ENCODE data around the gene NUMA1. TPM values are rescaled to one million over a fixed set of nuclear protein-coding genes. Genes with fewer than 3 reads are reported as not detected.

Gene NUMA1
- total and polyA plus RNA-seq, 3 experiments from 2014 or later: 73.5 to 110 (median 106) TPM

DNA sequence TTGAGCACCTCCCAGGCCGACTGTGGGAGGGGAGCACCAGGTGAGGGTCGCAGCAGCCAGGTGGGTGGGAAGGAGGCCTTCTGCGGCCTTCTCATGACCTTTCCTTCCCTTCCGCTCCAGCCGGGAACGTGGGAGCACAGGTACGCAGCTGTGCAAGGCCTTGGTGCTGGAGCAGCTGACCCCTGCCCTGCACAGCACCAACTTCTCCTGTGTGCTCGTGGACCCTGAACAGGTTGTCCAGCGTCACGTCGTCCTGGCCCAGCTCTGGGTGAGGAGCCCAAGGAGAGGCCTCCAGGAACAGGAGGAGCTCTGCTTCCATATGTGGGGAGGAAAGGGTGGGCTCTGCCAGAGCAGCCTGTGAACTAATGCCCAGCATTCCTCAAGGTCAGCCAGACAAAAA is 79.1 kb downstream of the NUMA1 start:
- ChIA-PET CTCF (no interaction called here), POLR2A (no interaction called here)
- H3K4me1 ChIP-seq (ENCODE audit: insufficient read depth, low read length): peaks cover 25% of the 10 kb centered on the region
- H3K4me3 ChIP-seq (ENCODE audit: low read length): no peak overlapping the region
- H3K27me3 ChIP-seq (ENCODE audit: insufficient read depth, low read length, poor library complexity, severe bottlenecking): no peaks in the 10 kb centered on the region
- Mint-ChIP-seq H3K27ac (peak overlapping the region in 3 of 8 donors; percentile 17 to 67 (median 47)), H3K4me1 (peaks cover 25 to 42% (median 29%) of the 10 kb centered on the region in 3 donors), H3K27me3 (peaks cover 0 to 3% of the 10 kb centered on the region in 2 donors), H3K36me3 (peaks cover 0 to 62% (median 14%) of the 10 kb centered on the region in 3 donors), H3K4me3 (no peak overlapping the region), H3K9me3 (no peaks in the 10 kb centered on the region)
- H3K27ac ChIP-seq (ENCODE audit: low read depth, low read length): no peak overlapping the region
- peaks cover 30% of the 10 kb centered on the region for H3K36me3 ChIP-seq (ENCODE audit: insufficient read depth, low read length)
- H3K9me3 ChIP-seq (ENCODE audit: low read length): no peaks in the 10 kb centered on the region
- DNase-seq: no peak

GRCh38 chr11:72000202-72000867 is 80.0 kb downstream of the NUMA1 start:
- no peak for DNase-seq
- H3K4me3 Mint-ChIP-seq: peak overlapping the region in 2 of 7 donors; percentile 54 to 86
- peaks cover 21% of the 10 kb centered on the region for H3K36me3 ChIP-seq (ENCODE audit: insufficient read depth, low read length)
- H3K27me3 Mint-ChIP-seq: peaks cover 0 to 3% of the 10 kb centered on the region in 2 donors
- ChIA-PET CTCF (interaction anchor here (1.0 to 1.1 kb wide), 2 partner anchors 15 to 25 kb away, joined by 3 to 4 read pairs; no protein-coding TSS in a partner anchor), POLR2A (interaction anchor here (0.5 to 0.9 kb wide), 2 partner anchors 76 to 279 kb away, joined by 3 to 7 read pairs; no protein-coding TSS in a partner anchor)
- no peaks in the 10 kb centered on the region for H3K9me3 ChIP-seq (ENCODE audit: low read length)
- H3K4me3 ChIP-seq (ENCODE audit: low read length): no peak overlapping the region
- H3K27me3 ChIP-seq (ENCODE audit: insufficient read depth, low read length, poor library complexity, severe bottlenecking): no peaks in the 10 kb centered on the region
- peak overlapping the region in 4 of 8 donors; percentile 21 to 95 (median 59) for H3K27ac Mint-ChIP-seq
- no peak overlapping the region for H3K27ac ChIP-seq (ENCODE audit: low read depth, low read length)
- peaks cover 25% of the 10 kb centered on the region for H3K4me1 ChIP-seq (ENCODE audit: insufficient read depth, low read length)
- H3K9me3 Mint-ChIP-seq: no peaks in the 10 kb centered on the region
- H3K4me1 Mint-ChIP-seq: peaks cover 25 to 42% (median 29%) of the 10 kb centered on the region in 3 donors
- peaks cover 0 to 55% (median 12%) of the 10 kb centered on the region in 3 donors for H3K36me3 Mint-ChIP-seq

DNA sequence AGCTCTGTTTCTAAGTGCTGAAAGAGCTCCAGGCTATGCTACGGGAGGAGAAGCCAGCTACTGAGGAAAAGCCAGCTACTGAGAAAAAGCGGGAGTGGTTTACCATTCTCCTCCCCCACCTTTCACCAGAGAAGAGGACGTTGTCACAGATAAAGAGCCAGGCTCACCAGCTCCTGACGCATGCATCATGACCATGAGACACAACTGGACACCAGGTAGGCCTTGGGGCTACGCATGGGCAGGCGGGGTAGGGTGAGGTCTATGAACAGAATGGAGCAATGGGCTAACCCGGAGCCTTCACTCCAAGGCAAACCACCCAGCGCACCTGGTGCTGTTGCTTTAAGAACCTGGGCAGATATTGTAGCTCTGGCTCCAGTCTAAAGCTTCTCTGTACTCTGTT is 80.5 kb downstream of the NUMA1 start:
- Histone ChIP-seq H3K4me1 (ENCODE audit: insufficient read depth, low read length) (peaks cover 25% of the 10 kb centered on the region), H3K36me3 (ENCODE audit: insufficient read depth, low read length) (peaks cover 16% of the 10 kb centered on the region), H3K9me3 (ENCODE audit: low read length) (no peaks in the 10 kb centered on the region), H3K27me3 (ENCODE audit: insufficient read depth, low read length, poor library complexity, severe bottlenecking) (no peaks in the 10 kb centered on the region), H3K4me3 (ENCODE audit: low read length) (peak overlapping the region; percentile 64), H3K27ac (ENCODE audit: low read depth, low read length) (peak overlapping the region; percentile 32)
- Mint-ChIP-seq H3K4me3 (peak overlapping the region; percentile 86 to 91 (median 90)), H3K4me1 (peaks cover 25 to 42% (median 29%) of the 10 kb centered on the region in 3 donors), H3K27ac (peak overlapping the region; percentile 78 to 99 (median 96)), H3K9me3 (no peaks in the 10 kb centered on the region), H3K27me3 (peaks cover 0 to 3% of the 10 kb centered on the region in 2 donors), H3K36me3 (peaks cover 0 to 50% (median 12%) of the 10 kb centered on the region in 3 donors)
- CTCF ChIA-PET: interaction anchor here (1.0 to 1.1 kb wide), 2 partner anchors 16 to 25 kb away, joined by 3 to 4 read pairs; no protein-coding TSS in a partner anchor
- no peak for DNase-seq
- POLR2A ChIA-PET: interaction anchor here (0.5 to 0.9 kb wide), 2 partner anchors 77 to 279 kb away, joined by 3 to 7 read pairs; no protein-coding TSS in a partner anchor

DNA sequence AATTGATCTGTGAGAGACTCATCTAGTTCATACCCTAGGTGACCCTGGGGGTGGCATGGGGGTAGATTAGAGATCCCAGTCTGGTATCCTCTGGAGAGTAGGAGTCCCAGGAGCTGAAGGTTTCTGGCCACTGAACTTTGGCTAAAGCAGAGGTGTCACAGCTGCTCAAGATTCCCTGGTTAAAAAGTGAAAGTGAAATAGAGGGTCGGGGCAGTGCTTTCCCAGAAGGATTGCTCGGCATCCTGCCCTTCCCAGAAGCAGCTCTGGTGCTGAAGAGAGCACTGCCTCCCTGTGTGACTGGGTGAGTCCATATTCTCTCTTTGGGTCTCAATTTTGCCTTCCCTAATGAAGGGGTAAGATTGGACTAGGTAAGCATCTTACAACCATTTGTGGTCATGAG is 81.0 kb downstream of the NUMA1 start:
- Histone ChIP-seq H3K27ac (ENCODE audit: low read depth, low read length) (peak overlapping the region; percentile 32), H3K4me3 (ENCODE audit: low read length) (peak overlapping the region; percentile 64), H3K36me3 (ENCODE audit: insufficient read depth, low read length) (peaks cover 14% of the 10 kb centered on the region), H3K27me3 (ENCODE audit: insufficient read depth, low read length, poor library complexity, severe bottlenecking) (no peaks in the 10 kb centered on the region), H3K4me1 (ENCODE audit: insufficient read depth, low read length) (peaks cover 25% of the 10 kb centered on the region), H3K9me3 (ENCODE audit: low read length) (no peaks in the 10 kb centered on the region)
- H3K27me3 Mint-ChIP-seq: peaks cover 0 to 3% of the 10 kb centered on the region in 2 donors
- H3K4me3 Mint-ChIP-seq: peak overlapping the region; percentile 86 to 91 (median 90)
- H3K4me1 Mint-ChIP-seq: peaks cover 25 to 42% (median 29%) of the 10 kb centered on the region in 3 donors
- DNase-seq: no peak
- ChIA-PET POLR2A (interaction anchor here (0.5 to 0.9 kb wide), 2 partner anchors 77 to 278 kb away, joined by 3 to 7 read pairs; no protein-coding TSS in a partner anchor), CTCF (interaction anchor here (1.0 kb wide), 1 partner anchor 26 kb away, joined by 3 read pairs; no protein-coding TSS in a partner anchor)
- H3K27ac Mint-ChIP-seq: peak overlapping the region; percentile 78 to 99 (median 96)
- H3K36me3 Mint-ChIP-seq: peaks cover 0 to 46% (median 12%) of the 10 kb centered on the region in 3 donors
- no peaks in the 10 kb centered on the region for H3K9me3 Mint-ChIP-seq

- Mint-ChIP-seq H3K4me1 (peaks cover 25 to 42% (median 29%) of the 10 kb centered on the region in 3 donors), H3K36me3 (peaks cover 0 to 40% (median 12%) of the 10 kb centered on the region in 3 donors), H3K4me3 (peak within 1 kb of the TSS; percentile 86 to 91 (median 90)), H3K9me3 (no peaks in the 10 kb centered on the region), H3K27me3 (peaks cover 0 to 3% of the 10 kb centered on the region in 2 donors), H3K27ac (peak within 1 kb of the TSS; percentile 78 to 99 (median 96))
- Histone ChIP-seq H3K4me3 (ENCODE audit: low read length) (peak within 1 kb of the TSS; percentile 64), H3K9me3 (ENCODE audit: low read length) (no peaks in the 10 kb centered on the region), H3K36me3 (ENCODE audit: insufficient read depth, low read length) (peaks cover 13% of the 10 kb centered on the region), H3K27ac (ENCODE audit: low read depth, low read length) (peak within 1 kb of the TSS; percentile 32), H3K4me1 (ENCODE audit: insufficient read depth, low read length) (peaks cover 25% of the 10 kb centered on the region), H3K27me3 (ENCODE audit: insufficient read depth, low read length, poor library complexity, severe bottlenecking) (no peaks in the 10 kb centered on the region)
- ChIA-PET CTCF (interaction anchor here (1.3 kb wide), 1 partner anchor 9 kb away, joined by 3 read pairs; no protein-coding TSS in a partner anchor), POLR2A (no interaction called here)
- peak in 3 of 5 donors; percentile 20 to 32 (median 27) for DNase-seq
Observed at GRCh38 chr11:71998649-71999310, 81.6 kb downstream of the NUMA1 start, which contains the start of gene IL18BP. Gene IL18BP (plus strand): TSS chr11:71998909. CDS start chr11:71999985, 1,076 bp downstream.

- Histone ChIP-seq H3K27me3 (ENCODE audit: insufficient read depth, low read length, poor library complexity, severe bottlenecking) (no peaks in the 10 kb centered on the region), H3K9me3 (ENCODE audit: low read length) (no peaks in the 10 kb centered on the region), H3K36me3 (ENCODE audit: insufficient read depth, low read length) (peaks cover 8% of the 10 kb centered on the region), H3K4me1 (ENCODE audit: insufficient read depth, low read length) (peaks cover 25% of the 10 kb centered on the region), H3K4me3 (ENCODE audit: low read length) (no peak overlapping the region), H3K27ac (ENCODE audit: low read depth, low read length) (no peak overlapping the region)
- POLR2A ChIA-PET: interaction anchor here (0.6 kb wide), 1 partner anchor 15 kb away, joined by 4 read pairs; no protein-coding TSS in a partner anchor
- H3K27me3 Mint-ChIP-seq: peaks cover 0 to 3% of the 10 kb centered on the region in 2 donors
- CTCF ChIA-PET: interaction anchor here (1.3 kb wide), 1 partner anchor 10 kb away, joined by 3 read pairs; no protein-coding TSS in a partner anchor
- H3K4me3 Mint-ChIP-seq: peak overlapping the region in 5 of 7 donors; percentile 86 to 91 (median 88)
- H3K27ac Mint-ChIP-seq: peak overlapping the region in 7 of 8 donors; percentile 78 to 99 (median 95)
- peaks cover 25 to 42% (median 29%) of the 10 kb centered on the region in 3 donors for H3K4me1 Mint-ChIP-seq
- H3K36me3 Mint-ChIP-seq: peaks cover 0 to 35% (median 12%) of the 10 kb centered on the region in 3 donors
- no peaks in the 10 kb centered on the region for H3K9me3 Mint-ChIP-seq
- no peak for DNase-seq
Observed at GRCh38 chr11:71998061-71998460, 82.3 kb downstream of the NUMA1 start.

- Histone ChIP-seq H3K4me3 (ENCODE audit: low read length) (no peak overlapping the region), H3K4me1 (ENCODE audit: insufficient read depth, low read length) (peaks cover 25% of the 10 kb centered on the region), H3K9me3 (ENCODE audit: low read length) (no peaks in the 10 kb centered on the region), H3K27me3 (ENCODE audit: insufficient read depth, low read length, poor library complexity, severe bottlenecking) (no peaks in the 10 kb centered on the region), H3K36me3 (ENCODE audit: insufficient read depth, low read length) (peaks cover 7% of the 10 kb centered on the region), H3K27ac (ENCODE audit: low read depth, low read length) (no peak overlapping the region)
- Mint-ChIP-seq H3K27ac (peak overlapping the region in 1 of 8 donors; percentile 87), H3K27me3 (peaks cover 0 to 3% of the 10 kb centered on the region in 2 donors), H3K4me1 (peaks cover 25 to 42% (median 29%) of the 10 kb centered on the region in 3 donors), H3K4me3 (no peak overlapping the region), H3K36me3 (peaks cover 0 to 32% (median 13%) of the 10 kb centered on the region in 3 donors), H3K9me3 (no peaks in the 10 kb centered on the region)
- ChIA-PET POLR2A (interaction anchor here (0.6 kb wide), 1 partner anchor 15 kb away, joined by 4 read pairs; no protein-coding TSS in a partner anchor), CTCF (interaction anchor here (0.8 to 1.3 kb wide), 2 partner anchors 10 to 28 kb away, joined by 3 read pairs; no protein-coding TSS in a partner anchor)
- DNase-seq: no peak
Observed at GRCh38 chr11:71997594-71997993, 82.7 kb downstream of the NUMA1 start.

All from CD8-positive, alpha-beta memory T cell (primary cell).